ENCODE data around the gene UEVLD.

DNA sequence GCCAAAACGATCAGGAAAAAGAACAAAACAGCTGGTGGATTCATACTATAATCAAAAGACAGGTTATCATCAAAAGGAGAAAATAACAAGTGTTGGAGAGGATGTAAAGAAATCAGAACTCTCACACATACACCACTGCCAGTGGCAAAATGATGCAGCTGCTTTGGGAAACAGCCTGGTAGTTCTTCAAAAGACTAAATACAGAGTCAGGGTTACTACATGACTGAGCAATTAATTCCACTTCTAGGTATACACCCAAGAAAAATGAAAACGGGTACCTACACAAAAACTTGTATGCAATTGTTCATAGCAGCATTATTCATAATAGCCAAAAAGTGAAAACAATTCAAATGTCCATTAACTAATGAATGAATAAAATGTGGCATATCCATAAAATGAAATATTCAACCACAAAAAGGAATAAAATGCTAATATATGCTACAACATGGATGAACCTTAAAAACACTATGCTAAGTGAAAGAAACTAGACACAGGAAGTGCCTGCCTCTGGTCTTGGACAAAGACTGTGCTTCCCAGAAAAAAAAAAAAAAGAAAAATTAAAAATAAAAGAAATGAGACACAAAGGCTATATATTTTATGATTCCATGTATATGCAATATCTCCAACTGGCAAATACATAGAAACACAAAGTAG is 8.3 kb downstream of the UEVLD start:
- TF ChIP-seq, protein P1, sequence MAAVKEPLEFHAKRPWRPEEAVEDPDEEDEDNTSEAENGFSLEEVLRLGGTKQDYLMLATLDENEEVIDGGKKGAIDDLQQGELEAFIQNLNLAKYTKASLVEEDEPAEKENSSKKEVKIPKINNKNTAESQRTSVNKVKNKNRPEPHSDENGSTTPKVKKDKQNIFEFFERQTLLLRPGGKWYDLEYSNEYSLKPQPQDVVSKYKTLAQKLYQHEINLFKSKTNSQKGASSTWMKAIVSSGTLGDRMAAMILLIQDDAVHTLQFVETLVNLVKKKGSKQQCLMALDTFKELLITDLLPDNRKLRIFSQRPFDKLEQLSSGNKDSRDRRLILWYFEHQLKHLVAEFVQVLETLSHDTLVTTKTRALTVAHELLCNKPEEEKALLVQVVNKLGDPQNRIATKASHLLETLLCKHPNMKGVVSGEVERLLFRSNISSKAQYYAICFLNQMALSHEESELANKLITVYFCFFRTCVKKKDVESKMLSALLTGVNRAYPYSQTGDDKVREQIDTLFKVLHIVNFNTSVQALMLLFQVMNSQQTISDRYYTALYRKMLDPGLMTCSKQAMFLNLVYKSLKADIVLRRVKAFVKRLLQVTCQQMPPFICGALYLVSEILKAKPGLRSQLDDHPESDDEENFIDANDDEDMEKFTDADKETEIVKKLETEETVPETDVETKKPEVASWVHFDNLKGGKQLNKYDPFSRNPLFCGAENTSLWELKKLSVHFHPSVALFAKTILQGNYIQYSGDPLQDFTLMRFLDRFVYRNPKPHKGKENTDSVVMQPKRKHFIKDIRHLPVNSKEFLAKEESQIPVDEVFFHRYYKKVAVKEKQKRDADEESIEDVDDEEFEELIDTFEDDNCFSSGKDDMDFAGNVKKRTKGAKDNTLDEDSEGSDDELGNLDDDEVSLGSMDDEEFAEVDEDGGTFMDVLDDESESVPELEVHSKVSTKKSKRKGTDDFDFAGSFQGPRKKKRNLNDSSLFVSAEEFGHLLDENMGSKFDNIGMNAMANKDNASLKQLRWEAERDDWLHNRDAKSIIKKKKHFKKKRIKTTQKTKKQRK (IDR thresholded peaks at IDR 0.05; ENCODE audit: borderline replicate concordance, low read depth, low read length), result no peak
- TF ChIP-seq, protein P2, sequence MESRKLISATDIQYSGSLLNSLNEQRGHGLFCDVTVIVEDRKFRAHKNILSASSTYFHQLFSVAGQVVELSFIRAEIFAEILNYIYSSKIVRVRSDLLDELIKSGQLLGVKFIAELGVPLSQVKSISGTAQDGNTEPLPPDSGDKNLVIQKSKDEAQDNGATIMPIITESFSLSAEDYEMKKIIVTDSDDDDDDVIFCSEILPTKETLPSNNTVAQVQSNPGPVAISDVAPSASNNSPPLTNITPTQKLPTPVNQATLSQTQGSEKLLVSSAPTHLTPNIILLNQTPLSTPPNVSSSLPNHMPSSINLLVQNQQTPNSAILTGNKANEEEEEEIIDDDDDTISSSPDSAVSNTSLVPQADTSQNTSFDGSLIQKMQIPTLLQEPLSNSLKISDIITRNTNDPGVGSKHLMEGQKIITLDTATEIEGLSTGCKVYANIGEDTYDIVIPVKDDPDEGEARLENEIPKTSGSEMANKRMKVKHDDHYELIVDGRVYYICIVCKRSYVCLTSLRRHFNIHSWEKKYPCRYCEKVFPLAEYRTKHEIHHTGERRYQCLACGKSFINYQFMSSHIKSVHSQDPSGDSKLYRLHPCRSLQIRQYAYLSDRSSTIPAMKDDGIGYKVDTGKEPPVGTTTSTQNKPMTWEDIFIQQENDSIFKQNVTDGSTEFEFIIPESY (CRISPR knock-in tag; IDR thresholded peaks at IDR 0.05), result no peak
- TF ChIP-seq CBX3 (IDR thresholded peaks at IDR 0.05; ENCODE audit: borderline replicate concordance in 1 of 2, low read length in 2 of 2), result no peak
- TF ChIP-seq PHTF2 (CRISPR knock-in tag; IDR thresholded peaks at IDR 0.05), result no peak
